AG04450 (cell line): ENCODE results near the gene SMIM24. TPM values are rescaled to one million over a fixed set of nuclear protein-coding genes. Genes with fewer than 3 reads are reported as not detected.

Experiments
- CTCF ChIA-PET: fragments of 300-600, 350-600 bp; formaldehyde crosslinking; extraction: SDS; loops from one replicate; lab custom pipeline; 2022; ENCODE audit warnings: antibody characterized with exemption, inconsistent platforms; lab: Charles Lee
- POLR2A ChIA-PET: fragments of 350-600 bp; formaldehyde crosslinking; extraction: SDS; loops from one replicate; lab custom pipeline; 2021; ENCODE audit warnings: antibody characterized with exemption, inconsistent platforms; lab: Yijun Ruan, JAX
- DNase-seq: peaks from one replicate; pipeline ENCODE4 v3.0.0-alpha.2; 2011; ENCODE audit warnings: low read depth, low spot score
- H3K27ac ChIP-seq: one replicate; pipeline ENCODE4 v1.5.1; 2012; ENCODE audit warnings: low read depth, low read length, control low read depth
- H3K27me3 ChIP-seq: one replicate; pipeline ENCODE4 v1.6.0; 2012; ENCODE audit warnings: low read length; ENCODE audit not compliant: control insufficient read depth, insufficient read depth
- H3K4me3 ChIP-seq: 2 replicates; pipeline ENCODE4 v1.5.1; 2011; ENCODE audit warnings: mild to moderate bottlenecking, low read depth, low read length, control low read depth
- H3K9me3 ChIP-seq: 2 replicates; pipeline ENCODE4 v1.5.1; 2012; ENCODE audit warnings: low read length; ENCODE audit not compliant: control insufficient read depth, insufficient read depth
- polyA plus RNA-seq: library from polyadenylated mRNA; depleted of rRNA; stranded (reverse); fragments of >200 nt; gene quantifications from 2 replicates; pipeline ENCODE4 v1.2.3, GENCODE V29; 2011
- TF ChIP-seq, protein P1 (sequence below): IDR thresholded peaks from 2 replicates; pipeline ENCODE4 v1.5.1; 2011; ENCODE audit warnings: low read depth, low read length, control low read depth, inconsistent platforms

Gene SMIM24
- polyA plus RNA-seq, 1 experiment: 0.19 TPM

DNA sequence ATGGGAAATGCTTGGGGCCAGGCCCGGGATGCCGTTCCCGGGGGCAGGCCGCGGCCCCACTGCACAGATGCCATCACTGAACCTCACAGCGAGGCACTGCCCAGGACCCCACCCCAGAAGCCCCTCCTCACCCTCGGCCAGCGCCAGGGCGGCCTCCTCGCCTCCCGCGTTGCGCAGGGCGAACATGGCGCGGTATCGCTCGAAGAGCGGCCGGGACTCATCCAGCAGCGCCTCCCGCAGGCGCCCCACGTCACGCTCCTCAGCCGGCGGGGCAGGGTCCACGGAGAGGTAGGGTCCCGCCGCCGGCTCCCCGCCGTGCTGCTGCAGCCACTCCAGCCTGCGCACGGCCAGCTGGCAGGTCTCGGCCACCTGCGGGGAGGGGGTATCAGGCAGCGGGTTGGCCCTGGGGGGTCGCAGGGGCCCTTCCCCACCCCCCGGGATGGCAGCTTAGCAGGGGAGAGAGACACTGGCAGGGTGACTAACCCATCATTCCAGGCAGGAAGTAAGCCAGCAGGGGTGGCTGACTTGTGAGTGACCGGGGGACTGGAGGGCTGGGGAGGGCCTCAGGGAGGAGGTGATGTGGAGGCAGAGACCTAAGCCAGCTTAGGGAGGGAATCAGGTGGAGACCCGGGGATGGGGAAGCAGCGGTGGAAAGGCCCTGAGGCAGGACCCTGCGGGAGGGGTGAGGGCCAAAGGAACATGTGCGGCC lies 12.0 kb upstream of the SMIM24 start:
- DNase-seq: no peak
- H3K9me3 ChIP-seq: no peaks in the 10 kb centered on the region; the same call in 1 of the 2 replicates
- CTCF ChIA-PET: no interaction called here
- POLR2A ChIA-PET: no interaction called here
- H3K27me3 ChIP-seq: no peaks in the 10 kb centered on the region
- H3K27ac ChIP-seq: no peak overlapping the region
- TF ChIP-seq, protein P1, sequence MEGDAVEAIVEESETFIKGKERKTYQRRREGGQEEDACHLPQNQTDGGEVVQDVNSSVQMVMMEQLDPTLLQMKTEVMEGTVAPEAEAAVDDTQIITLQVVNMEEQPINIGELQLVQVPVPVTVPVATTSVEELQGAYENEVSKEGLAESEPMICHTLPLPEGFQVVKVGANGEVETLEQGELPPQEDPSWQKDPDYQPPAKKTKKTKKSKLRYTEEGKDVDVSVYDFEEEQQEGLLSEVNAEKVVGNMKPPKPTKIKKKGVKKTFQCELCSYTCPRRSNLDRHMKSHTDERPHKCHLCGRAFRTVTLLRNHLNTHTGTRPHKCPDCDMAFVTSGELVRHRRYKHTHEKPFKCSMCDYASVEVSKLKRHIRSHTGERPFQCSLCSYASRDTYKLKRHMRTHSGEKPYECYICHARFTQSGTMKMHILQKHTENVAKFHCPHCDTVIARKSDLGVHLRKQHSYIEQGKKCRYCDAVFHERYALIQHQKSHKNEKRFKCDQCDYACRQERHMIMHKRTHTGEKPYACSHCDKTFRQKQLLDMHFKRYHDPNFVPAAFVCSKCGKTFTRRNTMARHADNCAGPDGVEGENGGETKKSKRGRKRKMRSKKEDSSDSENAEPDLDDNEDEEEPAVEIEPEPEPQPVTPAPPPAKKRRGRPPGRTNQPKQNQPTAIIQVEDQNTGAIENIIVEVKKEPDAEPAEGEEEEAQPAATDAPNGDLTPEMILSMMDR: no peak
- no peak overlapping the region for H3K4me3 ChIP-seq

- no peaks in the 10 kb centered on the region; the same call in 1 of the 2 replicates for H3K9me3 ChIP-seq
- H3K27me3 ChIP-seq: no peaks in the 10 kb centered on the region
- no peak overlapping the region for H3K4me3 ChIP-seq
- H3K27ac ChIP-seq: no peak overlapping the region
- POLR2A ChIA-PET: no interaction called here
- TF ChIP-seq, protein P1: no peak
- CTCF ChIA-PET: interaction anchor here (0.6 to 0.7 kb wide), 2 partner anchors 80 to 186 kb away, joined by 3 read pairs; no protein-coding TSS in a partner anchor
- no peak for DNase-seq
These were observed 11.2 kb upstream of the SMIM24 start for GRCh38 chr19:3491396-3492119.

DNA sequence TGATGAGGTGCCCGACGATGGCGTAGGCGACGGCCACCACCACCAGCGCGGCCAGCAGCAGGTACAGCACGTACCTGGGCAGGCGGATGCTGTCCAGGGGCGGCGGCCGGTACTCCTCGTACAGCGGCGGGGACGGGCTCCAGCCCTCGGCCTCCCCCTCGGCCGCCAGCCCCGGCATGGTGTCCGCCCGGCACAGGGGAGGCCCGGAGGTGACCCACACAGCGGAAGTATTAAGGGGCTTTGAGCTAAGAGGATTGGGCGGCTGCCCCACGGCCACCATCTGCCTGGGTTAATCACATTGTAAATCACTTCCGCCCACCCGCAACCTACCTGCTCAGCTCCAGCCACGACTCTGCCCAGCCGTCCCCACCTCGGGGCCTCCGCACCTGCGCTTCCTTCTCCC lies 2.9 kb upstream of the SMIM24 start, which contains the start of gene SMIM44:
Gene SMIM44, minus strand, starts transcription at position 216 of the 403 bp plus-strand sequence. Its CDS starts 38 bp downstream, at position 178.
- H3K27ac ChIP-seq: no peak within 1 kb of the TSS
- H3K4me3 ChIP-seq: no peak within 1 kb of the TSS
- peaks cover 21% of the 10 kb centered on the region for H3K27me3 ChIP-seq
- H3K9me3 ChIP-seq: peaks cover 5% of the 10 kb centered on the region; the same call in 1 of the 2 replicates
- ChIA-PET CTCF (interaction anchor here (0.6 to 5.1 kb wide), 3 partner anchors 10 to 357 kb away, joined by 3 to 64 read pairs (median 11); no protein-coding TSS in a partner anchor), POLR2A (interaction anchor here (0.5 to 0.6 kb wide), 2 partner anchors 23 to 33 kb away, joined by 3 read pairs; no protein-coding TSS in a partner anchor)
- DNase-seq: no peak
- TF ChIP-seq, protein P1: no peak

GRCh38 chr19:3482507-3483225 lies 2.3 kb upstream of the SMIM24 start:
- Histone ChIP-seq H3K9me3 (peaks cover 5% of the 10 kb centered on the region; the same call in 1 of the 2 replicates), H3K4me3 (no peak overlapping the region), H3K27ac (no peak overlapping the region), H3K27me3 (peaks cover 21% of the 10 kb centered on the region)
- no peak for DNase-seq
- POLR2A ChIA-PET: interaction anchor here (0.5 to 0.6 kb wide), 2 partner anchors 24 to 32 kb away, joined by 3 read pairs; no protein-coding TSS in a partner anchor
- CTCF ChIA-PET: interaction anchor here (1.9 to 5.1 kb wide), 2 partner anchors 10 to 178 kb away, joined by 11 to 64 read pairs; no protein-coding TSS in a partner anchor
- TF ChIP-seq, protein P1: no peak
